IMR-90 (cell line): ENCODE data around the gene DGAT2L6. TPM values are rescaled to one million over a fixed set of nuclear protein-coding genes. Genes with fewer than 3 reads are reported as not detected.

Experiments
- ATAC-seq: fragments of 200-7000 bp; cut with Tn5 transposase; 2 replicates; pipeline ENCODE4 v1.9.1; 2020; ENCODE audit warnings: low read depth, mild to moderate bottlenecking, moderate library complexity
- BruUV-seq: library from RNA; stranded (reverse); fragments of 400-500 nt; replicated peaks from 2 replicates; lab custom pipeline; 2021; lab: Mats Ljungman, UMichigan
- CTCF ChIA-PET: fragments of 300-600 bp; formaldehyde crosslinking; extraction: SDS; loops from one replicate; lab custom pipeline; 2021; ENCODE audit warnings: antibody characterized with exemption; lab: Yijun Ruan, JAX
- POLR2A ChIA-PET: fragments of 300-600 bp; sonication (Branson Sonifier 250); formaldehyde crosslinking; loops from one replicate; lab custom pipeline; 2022; ENCODE audit warnings: antibody characterized with exemption; ENCODE audit not compliant: unreplicated experiment; lab: Charles Lee
- DNase-seq: peaks from one replicate; pipeline ENCODE4 v3.0.0; 2013
- H2AFZ ChIP-seq: replicated peaks from 2 replicates; pipeline ENCODE3; 2013; ENCODE audit warnings: low read length, mild to moderate bottlenecking; ENCODE audit not compliant: poor library complexity
- H2AK5ac ChIP-seq: 2 replicates; pipeline ENCODE4 v1.6.1; 2013; ENCODE audit warnings: low read depth, low read length, inconsistent platforms
- H2AK9ac ChIP-seq: replicated peaks from 2 replicates; pipeline ENCODE3; 2013; ENCODE audit warnings: mild to moderate bottlenecking, low read depth, low read length, moderate library complexity; ENCODE audit not compliant: poor library complexity
- H2BK120ac ChIP-seq: 2 replicates; pipeline ENCODE4 v1.6.1; 2013; ENCODE audit warnings: low read depth, low read length, inconsistent platforms
- H2BK15ac ChIP-seq: 3 replicates; pipeline ENCODE4 v1.6.1; 2013; ENCODE audit warnings: low read depth, low read length, inconsistent platforms
- H2BK20ac ChIP-seq: 2 replicates; pipeline ENCODE4 v1.6.1; 2013; ENCODE audit warnings: low read depth, mild to moderate bottlenecking, inconsistent platforms, low read length, moderate library complexity
- H2BK5ac ChIP-seq: 2 replicates; pipeline ENCODE4 v1.6.1; 2013; ENCODE audit warnings: mild to moderate bottlenecking, low read depth, low read length, inconsistent platforms; ENCODE audit not compliant: poor library complexity, severe bottlenecking
- H3K14ac ChIP-seq: replicated peaks from 2 replicates; pipeline ENCODE4 v1.6.1; 2013; ENCODE audit warnings: low read depth, low read length, inconsistent platforms
- H3K18ac ChIP-seq: 2 replicates; pipeline ENCODE4 v1.6.1; 2013; ENCODE audit warnings: low read depth, low read length, control low read depth
- H3K23ac ChIP-seq: 2 replicates; pipeline ENCODE4 v1.6.1; 2013; ENCODE audit warnings: low read depth, low read length, inconsistent platforms
- H3K27ac ChIP-seq: 2 replicates; pipeline ENCODE4 v1.5.1; 2013; ENCODE audit warnings: mild to moderate bottlenecking, control low read depth, low read length; ENCODE audit not compliant: insufficient read depth
- H3K27me3 ChIP-seq: 2 replicates; pipeline ENCODE4 v1.6.1; 2013; ENCODE audit warnings: low read length; ENCODE audit not compliant: control insufficient read depth, insufficient read depth
- H3K36me3 ChIP-seq: 2 replicates; pipeline ENCODE4 v1.6.1; 2013; ENCODE audit warnings: low read length, mixed read lengths; ENCODE audit not compliant: control insufficient read depth, insufficient read depth
- H3K4ac ChIP-seq: 2 replicates; pipeline ENCODE4 v1.6.1; 2013; ENCODE audit warnings: low read depth, low read length, inconsistent platforms
- H3K4me1 ChIP-seq: 2 replicates; pipeline ENCODE4 v1.6.1; 2013; ENCODE audit warnings: low read length, mixed read lengths; ENCODE audit not compliant: control insufficient read depth, insufficient read depth
- H3K4me2 ChIP-seq: 2 replicates; pipeline ENCODE4 v1.6.1; 2013; ENCODE audit warnings: low read depth, mild to moderate bottlenecking, control low read depth, low read length, moderate library complexity
- H3K4me3 ChIP-seq: 2 replicates; pipeline ENCODE4 v1.5.1; 2013; ENCODE audit warnings: low read depth, mild to moderate bottlenecking, control low read depth, low read length, moderate library complexity; ENCODE audit not compliant: insufficient read depth
- H3K56ac ChIP-seq: 2 replicates; pipeline ENCODE4 v1.6.1; 2013; ENCODE audit warnings: low read length, inconsistent platforms; ENCODE audit not compliant: insufficient read depth; ENCODE audit errors: extremely low read depth
- H3K79me1 ChIP-seq, 2 experiments: 2 replicates each; pipeline ENCODE4 v1.6.1; 2013; ENCODE audit warnings: low read length in 2 of 2, inconsistent platforms in 1 of 2, low read depth in 1 of 2
- H3K9ac ChIP-seq: 2 replicates; pipeline ENCODE4 v1.6.1; 2013; ENCODE audit warnings: low read depth, low read length, control low read depth
- H3K9me1 ChIP-seq: 2 replicates; pipeline ENCODE4 v1.6.1; 2013; ENCODE audit warnings: low read length, inconsistent platforms; ENCODE audit not compliant: insufficient read depth
- H3K9me3 ChIP-seq: 2 replicates; pipeline ENCODE4 v1.6.1; 2013; ENCODE audit warnings: low read length; ENCODE audit not compliant: control insufficient read depth, insufficient read depth
- H4K20me1 ChIP-seq: 2 replicates; pipeline ENCODE4 v1.6.1; 2013; ENCODE audit warnings: low read length, inconsistent platforms; ENCODE audit not compliant: insufficient read depth
- H4K5ac ChIP-seq: 2 replicates; pipeline ENCODE4 v1.6.1; 2013; ENCODE audit warnings: mild to moderate bottlenecking, low read depth, low read length, control low read depth
- H4K8ac ChIP-seq, 2 experiments: 2 replicates each; pipeline ENCODE4 v1.6.1; 2013; ENCODE audit warnings: low read depth in 2 of 2, low read length in 2 of 2, control low read depth in 1 of 2, inconsistent platforms in 1 of 2
- H4K91ac ChIP-seq: 2 replicates; pipeline ENCODE4 v1.6.1; 2013; ENCODE audit warnings: low read depth, low read length, inconsistent platforms; ENCODE audit not compliant: insufficient read depth
- FOS ChIP-seq: fragments of 150-350 bp; IDR thresholded peaks from 2 replicates; pipeline ENCODE4 v1.6.1; 2016; ENCODE audit warnings: low read depth, low read length
- MAFK ChIP-seq: IDR thresholded peaks from 2 replicates; pipeline ENCODE4 v1.6.1; 2012; ENCODE audit warnings: low read depth, low read length, improper control_type of control experiment
- NFE2L2 ChIP-seq: fragments of 150-350 bp; IDR thresholded peaks from 2 replicates; pipeline ENCODE4 v1.6.1; 2016; ENCODE audit warnings: low read depth, mild to moderate bottlenecking, low read length
- RFX5 ChIP-seq: IDR thresholded peaks from 2 replicates; pipeline ENCODE4 v1.8.0; 2012; ENCODE audit warnings: low read depth, mild to moderate bottlenecking, low read length, moderate library complexity
- WGBS, 2 experiments: methylation state at CpG; one replicate each; pipeline versions ENCODE4 v1.1.5 to v1.1.7; 2013; ENCODE audit warnings: missing lambda C conversion rate in 2 of 2; ENCODE audit not compliant: insufficient read length in 1 of 2; ENCODE audit errors: extremely low coverage in 2 of 2; 5-methylcytosine and 5-hydroxymethylcytosine counted together
- dilution Hi-C: fragments of 300-500 bp; cut with HindIII; formaldehyde crosslinking; loops from one replicate; pipeline ENCODE4 v1.14.3; 2018; ENCODE audit warnings: low sequenced_read_pairs; ENCODE audit not compliant: unreplicated experiment
- in situ Hi-C: fragments of 300-500 bp; cut with MboI; formaldehyde crosslinking; loops from 3 replicates; pipeline ENCODE4 v1.14.3; 2019; ENCODE audit warnings: low sequenced_read_pairs, inconsistent platforms, mixed read lengths
- intact Hi-C: fragments of 100-400 bp; cut with micrococcal nuclease; formaldehyde crosslinking; loops from 2 replicates; pipeline ENCODE4 v1.10.0; 2022
- polyA plus RNA-seq, 3 experiments: library from polyadenylated mRNA; depleted of rRNA; stranded (reverse); fragments of >200 nt; gene quantifications; 2 replicates each; pipeline ENCODE4 v1.2.3, GENCODE V29; 2012; ENCODE audit warnings: low replicate concordance in 1 of 3
- total RNA-seq: library from RNA; depleted of rRNA; stranded (reverse); fragments of >200 nt; gene quantifications from 2 replicates; pipeline ENCODE4 v1.2.3, GENCODE V29; 2012

The DGAT2L6 gene
- total and polyA plus RNA-seq, 2 of the 4 experiments (the other 2 are of a cell fraction) = not detected

- ATAC-seq (no peak), DNase-seq (peak; percentile 31)
- no peak overlapping the region for H2BK20ac ChIP-seq
- no peak overlapping the region for H3K9ac ChIP-seq
- no peak overlapping the region for H2AK9ac ChIP-seq
- no peak overlapping the region for H2BK15ac ChIP-seq
- WGBS, 2 experiments = 29% methylated on average over 1 of the region's 1 CpG; no CpG with 5 or more reads in 1 of the 2 experiments
- H3K4me3 ChIP-seq = no peak overlapping the region
- no peak overlapping the region for H2BK5ac ChIP-seq
- intact Hi-C loops = loop anchor here (5.0 kb wide), 1 partner anchor 162 kb away; the partner anchor contains the start of gene KIF4A
- ChIA-PET CTCF (no interaction called here), POLR2A (no interaction called here)
- no peak overlapping the region for H3K4me2 ChIP-seq
- no peak overlapping the region for H2BK120ac ChIP-seq
- no peaks in the 10 kb centered on the region; the same call in 1 of the 2 replicates for H4K20me1 ChIP-seq
- no peak overlapping the region for H3K18ac ChIP-seq
- H2AFZ ChIP-seq = no peak overlapping the region
- peaks cover 0 to 10% of the 10 kb centered on the region in 2 experiments; a peak in 2 of 4 replicates for H3K79me1 ChIP-seq
- H3K9me1 ChIP-seq = no peaks in the 10 kb centered on the region
- no peak overlapping the region for H3K14ac ChIP-seq
- H2AK5ac ChIP-seq = no peak overlapping the region
- H4K91ac ChIP-seq = no peak overlapping the region
- TF ChIP-seq RFX5 (no peak), FOS (no peak), MAFK (no peak), NFE2L2 (no peak)
- H3K56ac ChIP-seq = no peak overlapping the region
- no peak overlapping the region for H3K4ac ChIP-seq
- no peak overlapping the region for H4K8ac ChIP-seq
- in situ Hi-C loops = no loop called here
- H3K27me3 ChIP-seq = no peaks in the 10 kb centered on the region; the same call in 1 of the 2 replicates
- no peaks in the 10 kb centered on the region for H3K36me3 ChIP-seq
- no TSS peak for BruUV-seq
- dilution Hi-C loops = no loop called here
- H3K9me3 ChIP-seq = no peaks in the 10 kb centered on the region
- no peak overlapping the region for H4K5ac ChIP-seq
- H3K23ac ChIP-seq = no peak overlapping the region
- no peak overlapping the region for H3K27ac ChIP-seq
- no peaks in the 10 kb centered on the region for H3K4me1 ChIP-seq
These were observed 47.5 kb upstream of the DGAT2L6 start for GRCh38 chrX:70129816-70130215.
